ENCODE data around the gene NFE2L2. TPM values are rescaled to one million over a fixed set of nuclear protein-coding genes. Genes with fewer than 3 reads are reported as not detected.
A peak's percentile ranks its signal among the peaks of the same experiment; 100 is the strongest.
"Not testable (repeated sequence)": the region's sequence is repeated elsewhere in the genome, so short reads cannot be mapped to it uniquely, and the experiment has no call there.

NFE2L2 gene
- total RNA-seq (121 TPM), polyA plus RNA-seq (10 to 100 TPM; 44.5 to 64.7 (median 55.5) TPM)

- no peaks in the 10 kb centered on the region for H3K9me3 Mint-ChIP-seq
Observed at GRCh38 chr2:177264693-177265587, at the start of gene NFE2L2. Gene NFE2L2, minus strand, starts transcription at chr2:177264727. Its CDS starts 151 bp downstream, at chr2:177264576.

GRCh38 chr2:177314194-177314593 is 49.7 kb upstream of the NFE2L2 start:
- DNase-seq (no peak), ATAC-seq (ENCODE audit: low read depth in 2 of 2) (no peak)
- no peak overlapping the region for H3K27ac ChIP-seq (ENCODE audit: insufficient read depth, low read length, poor library complexity, severe bottlenecking)
- no peak overlapping the region for H3K4me3 ChIP-seq (ENCODE audit: low read depth, low read length)
- H3K36me3 Mint-ChIP-seq = peaks cover under 1% of the 10 kb centered on the region
- H3K4me1 Mint-ChIP-seq = peaks cover 10 to 39% (median 24%) of the 10 kb centered on the region in 4 donors
- no peaks in the 10 kb centered on the region for H3K27me3 ChIP-seq (ENCODE audit: control insufficient read depth, insufficient read depth, low read length)
- no peaks in the 10 kb centered on the region for H3K27me3 Mint-ChIP-seq
- H3K4me3 Mint-ChIP-seq = no peak overlapping the region
- peak overlapping the region in 2 of 3 donors; percentile 44 to 75 for H3K27ac Mint-ChIP-seq
- H3K9me3 Mint-ChIP-seq = peaks cover 0 to 7% (median 0%) of the 10 kb centered on the region in 7 donors
- H3K4me1 ChIP-seq (ENCODE audit: control insufficient read depth, insufficient read depth, low read length, poor library complexity, severe bottlenecking) = peaks cover 12% of the 10 kb centered on the region
- no peaks in the 10 kb centered on the region for H3K36me3 ChIP-seq (ENCODE audit: control insufficient read depth, insufficient read depth, low read length)
- no peaks in the 10 kb centered on the region for H3K9me3 ChIP-seq (ENCODE audit: control insufficient read depth in 2 of 2, low read length in 2 of 2)

More at GRCh38 chr2:177264693-177265587, at the start of gene NFE2L2:
- Mint-ChIP-seq H3K4me3 (peak within 1 kb of the TSS; percentile 92 to 99 (median 96)), H3K4me1 (peaks cover 32 to 58% (median 44%) of the 10 kb centered on the region in 4 donors), H3K36me3 (peaks cover 6% of the 10 kb centered on the region), H3K27me3 (no peaks in the 10 kb centered on the region), H3K27ac (peak within 1 kb of the TSS; percentile 99 to 100 (median 99))
- Histone ChIP-seq H3K9me3 (ENCODE audit: control insufficient read depth in 2 of 2, low read length in 2 of 2) (no peaks in the 10 kb centered on the region), H3K36me3 (ENCODE audit: control insufficient read depth, insufficient read depth, low read length) (no peaks in the 10 kb centered on the region), H3K4me1 (ENCODE audit: control insufficient read depth, insufficient read depth, low read length, poor library complexity, severe bottlenecking) (peaks cover 43% of the 10 kb centered on the region), H3K27ac (ENCODE audit: insufficient read depth, low read length, poor library complexity, severe bottlenecking) (peak within 1 kb of the TSS; percentile 99), H3K27me3 (ENCODE audit: control insufficient read depth, insufficient read depth, low read length) (no peaks in the 10 kb centered on the region), H3K4me3 (ENCODE audit: low read depth, low read length) (peak within 1 kb of the TSS; percentile 99)
- ATAC-seq (ENCODE audit: low read depth in 2 of 2) (peak; percentile 68 to 72), DNase-seq (peak; percentile 91 to 94 (median 93))

- DNase-seq (no peak), ATAC-seq (ENCODE audit: low read depth in 2 of 2) (no peak)
- Histone ChIP-seq H3K4me3 (ENCODE audit: low read depth, low read length) (no peak overlapping the region), H3K27ac (ENCODE audit: insufficient read depth, low read length, poor library complexity, severe bottlenecking) (no peak overlapping the region), H3K36me3 (ENCODE audit: control insufficient read depth, insufficient read depth, low read length) (no peaks in the 10 kb centered on the region), H3K27me3 (ENCODE audit: control insufficient read depth, insufficient read depth, low read length) (no peaks in the 10 kb centered on the region), H3K9me3 (ENCODE audit: control insufficient read depth in 2 of 2, low read length in 2 of 2) (no peaks in the 10 kb centered on the region), H3K4me1 (ENCODE audit: control insufficient read depth, insufficient read depth, low read length, poor library complexity, severe bottlenecking) (peaks cover 14% of the 10 kb centered on the region)
- no peaks in the 10 kb centered on the region for H3K27me3 Mint-ChIP-seq
- peaks cover 12 to 45% (median 27%) of the 10 kb centered on the region in 4 donors for H3K4me1 Mint-ChIP-seq
- peaks cover 0 to 7% (median 0%) of the 10 kb centered on the region in 7 donors for H3K9me3 Mint-ChIP-seq
- H3K27ac Mint-ChIP-seq = peak overlapping the region; percentile 8 to 87 (median 86)
- H3K4me3 Mint-ChIP-seq = no peak overlapping the region
- H3K36me3 Mint-ChIP-seq = no peaks in the 10 kb centered on the region
Observed at GRCh38 chr2:177313162-177313781, 48.7 kb upstream of the NFE2L2 start.

- peak overlapping the region in 1 of 3 donors; percentile 8 for H3K27ac Mint-ChIP-seq
- Histone ChIP-seq H3K27ac (ENCODE audit: insufficient read depth, low read length, poor library complexity, severe bottlenecking) (no peak overlapping the region), H3K27me3 (ENCODE audit: control insufficient read depth, insufficient read depth, low read length) (no peaks in the 10 kb centered on the region), H3K4me1 (ENCODE audit: control insufficient read depth, insufficient read depth, low read length, poor library complexity, severe bottlenecking) (peaks cover 14% of the 10 kb centered on the region), H3K9me3 (ENCODE audit: control insufficient read depth in 2 of 2, low read length in 2 of 2) (no peaks in the 10 kb centered on the region), H3K4me3 (ENCODE audit: low read depth, low read length) (no peak overlapping the region), H3K36me3 (ENCODE audit: control insufficient read depth, insufficient read depth, low read length) (no peaks in the 10 kb centered on the region)
- peaks cover 12 to 49% (median 30%) of the 10 kb centered on the region in 4 donors for H3K4me1 Mint-ChIP-seq
- ATAC-seq (ENCODE audit: low read depth in 2 of 2) (no peak), DNase-seq (no peak)
- H3K27me3 Mint-ChIP-seq = no peaks in the 10 kb centered on the region
- peaks cover 0 to 7% (median 0%) of the 10 kb centered on the region in 7 donors for H3K9me3 Mint-ChIP-seq
- no peak overlapping the region for H3K4me3 Mint-ChIP-seq
- no peaks in the 10 kb centered on the region for H3K36me3 Mint-ChIP-seq
Observed at GRCh38 chr2:177312562-177312961, 48.0 kb upstream of the NFE2L2 start.

- Mint-ChIP-seq H3K4me1 (peaks cover 12 to 57% (median 29%) of the 10 kb centered on the region in 4 donors), H3K4me3 (peak overlapping the region; percentile 47 to 72 (median 65)), H3K27ac (peak overlapping the region; percentile 84 to 96 (median 90))
- peak overlapping the region; percentile 57 for H3K4me3 ChIP-seq (ENCODE audit: low read depth, low read length)
- H3K27ac ChIP-seq (ENCODE audit: insufficient read depth, low read length, poor library complexity, severe bottlenecking) = peak overlapping the region; percentile 42
- ATAC-seq (ENCODE audit: low read depth in 2 of 2) = peak; percentile 70 to 86
- H3K27me3 ChIP-seq (ENCODE audit: control insufficient read depth, insufficient read depth, low read length); H3K36me3 Mint-ChIP-seq; H3K9me3 ChIP-seq (ENCODE audit: control insufficient read depth in 2 of 2, low read length in 2 of 2); H3K36me3 ChIP-seq (ENCODE audit: control insufficient read depth, insufficient read depth, low read length); H3K27me3 Mint-ChIP-seq; H3K9me3 Mint-ChIP-seq: not testable (repeated sequence)
- peak in 2 of 3 donors; percentile 59 to 76 for DNase-seq
- H3K4me1 ChIP-seq (ENCODE audit: control insufficient read depth, insufficient read depth, low read length, poor library complexity, severe bottlenecking) = peaks cover 14% of the 10 kb centered on the region
Observed at GRCh38 chr2:177309672-177310309, 45.3 kb upstream of the NFE2L2 start.

- no peak overlapping the region for H3K27ac ChIP-seq (ENCODE audit: insufficient read depth, low read length, poor library complexity, severe bottlenecking)
- H3K9me3 Mint-ChIP-seq = peaks cover 0 to 1% (median 0%) of the 10 kb centered on the region in 7 donors
- H3K4me1 Mint-ChIP-seq = peaks cover 14 to 42% (median 24%) of the 10 kb centered on the region in 4 donors
- no peaks in the 10 kb centered on the region for H3K9me3 ChIP-seq (ENCODE audit: control insufficient read depth in 2 of 2, low read length in 2 of 2)
- no peaks in the 10 kb centered on the region for H3K27me3 Mint-ChIP-seq
- peaks cover 9% of the 10 kb centered on the region for H3K36me3 Mint-ChIP-seq
- no peak overlapping the region for H3K4me3 ChIP-seq (ENCODE audit: low read depth, low read length)
- DNase-seq (no peak), ATAC-seq (ENCODE audit: low read depth in 2 of 2) (no peak)
- H3K4me1 ChIP-seq (ENCODE audit: control insufficient read depth, insufficient read depth, low read length, poor library complexity, severe bottlenecking) = peaks cover 14% of the 10 kb centered on the region
- peak overlapping the region in 2 of 3 donors; percentile 18 to 62 for H3K27ac Mint-ChIP-seq
- no peaks in the 10 kb centered on the region for H3K36me3 ChIP-seq (ENCODE audit: control insufficient read depth, insufficient read depth, low read length)
- no peak overlapping the region for H3K4me3 Mint-ChIP-seq
- H3K27me3 ChIP-seq (ENCODE audit: control insufficient read depth, insufficient read depth, low read length) = no peaks in the 10 kb centered on the region
Observed at GRCh38 chr2:177306550-177306949, 42.0 kb upstream of the NFE2L2 start.

- DNase-seq = no peak
- Mint-ChIP-seq H3K4me3 (no peak overlapping the region), H3K9me3 (peaks cover 0 to 1% (median 0%) of the 10 kb centered on the region in 7 donors), H3K4me1 (peaks cover 2 to 16% (median 6%) of the 10 kb centered on the region in 4 donors), H3K36me3 (peaks cover 9% of the 10 kb centered on the region), H3K27ac (no peak overlapping the region), H3K27me3 (no peaks in the 10 kb centered on the region)
- no peaks in the 10 kb centered on the region for H3K36me3 ChIP-seq (ENCODE audit: control insufficient read depth, insufficient read depth, low read length)
- H3K4me3 ChIP-seq (ENCODE audit: low read depth, low read length) = no peak overlapping the region
- H3K9me3 ChIP-seq (ENCODE audit: control insufficient read depth in 2 of 2, low read length in 2 of 2) = no peaks in the 10 kb centered on the region
- H3K27ac ChIP-seq (ENCODE audit: insufficient read depth, low read length, poor library complexity, severe bottlenecking) = no peak overlapping the region
- H3K27me3 ChIP-seq (ENCODE audit: control insufficient read depth, insufficient read depth, low read length) = no peaks in the 10 kb centered on the region
- H3K4me1 ChIP-seq (ENCODE audit: control insufficient read depth, insufficient read depth, low read length, poor library complexity, severe bottlenecking) = no peaks in the 10 kb centered on the region
- no peak for ATAC-seq (ENCODE audit: low read depth in 2 of 2)
Observed at GRCh38 chr2:177303939-177304338, 39.4 kb upstream of the NFE2L2 start.
